ENCODE measurements around the gene PRPH. TPM values are rescaled to one million over a fixed set of nuclear protein-coding genes. Genes with fewer than 3 reads are reported as not detected.

The PRPH gene
- total and polyA plus RNA-seq, 9 of the 15 experiments (the other 6 are each of a cell fraction or from before 2014, with no cell fraction given), result 0.27 to 1.9 (median 1.3) TPM; not detected in 1

GRCh38 chr12:49342066-49342913 is 47.3 kb downstream of the PRPH start (continued):
- TF ChIP-seq TCF7 (IDR thresholded peaks at IDR 0.05; ENCODE audit: borderline replicate concordance) (peak; percentile 7; the same call in 1 of the 2 replicates), ZHX1 (conservative IDR thresholded peaks at IDR 0.05; ENCODE audit: low read length) (no peak), GATAD2A (IDR thresholded peaks at IDR 0.05) (no peak), L3MBTL2 (IDR thresholded peaks at IDR 0.05) (no peak; the same call in 1 of the 2 replicates), ZNF512 (tag; IDR thresholded peaks at IDR 0.05) (no peak), PTBP1 (IDR thresholded peaks at IDR 0.05; ENCODE audit: low read depth, low read length) (no peak), MTF1 (CRISPR knock-in tag; IDR thresholded peaks at IDR 0.05; ENCODE audit: borderline replicate concordance) (no peak), MIER1 (IDR thresholded peaks at IDR 0.05; ENCODE audit: low read depth) (no peak), RBBP5 (IDR thresholded peaks at IDR 0.05; ENCODE audit: borderline replicate concordance, insufficient read depth, low read length, poor library complexity, severe bottlenecking) (no peak), HOXB6 (CRISPR knock-in tag; IDR thresholded peaks at IDR 0.05; ENCODE audit: borderline replicate concordance) (no peak), GTF2A2 (tag; IDR thresholded peaks at IDR 0.05) (no peak), ZNF740 (CRISPR knock-in tag; IDR thresholded peaks at IDR 0.05) (0 out of 2 replicates have a peak, but pooled peaks have one; percentile 26), ZNF740 (tag; IDR thresholded peaks at IDR 0.05) (no peak), CBFB (CRISPR knock-in tag; IDR thresholded peaks at IDR 0.05) (no peak), E2F6 (IDR thresholded peaks at IDR 0.05; ENCODE audit: borderline replicate concordance in 1 of 2, extremely low read depth in 1 of 2, insufficient read depth in 1 of 2, insufficient read length in 1 of 2, low read depth in 1 of 2, low read length in 1 of 2, poor library complexity in 1 of 2, severe bottlenecking in 1 of 2) (no peak), ZBTB1 (CRISPR knock-in tag; IDR thresholded peaks at IDR 0.05; ENCODE audit: borderline replicate concordance, low read depth) (no peak), NFATC3 (IDR thresholded peaks at IDR 0.05) (no peak), MAFK (IDR thresholded peaks at IDR 0.05; ENCODE audit: low read length) (no peak), PCBP2 (IDR thresholded peaks at IDR 0.05; ENCODE audit: low read depth, low read length, poor library complexity, severe bottlenecking) (no peak), SMAD2 (IDR thresholded peaks at IDR 0.05; ENCODE audit: low read depth, low read length) (no peak), SNIP1 (IDR thresholded peaks at IDR 0.05; ENCODE audit: low read depth) (no peak), FOSL1 (tag; conservative IDR thresholded peaks at IDR 0.05) (no peak)

Data from K562 (cell line).